HepG2 (cell line): ENCODE measurements around the gene VPS9D1. TPM values are rescaled to one million over a fixed set of nuclear protein-coding genes. Genes with fewer than 3 reads are reported as not detected.
"Not testable (repeated sequence)": the region's sequence is repeated elsewhere in the genome, so short reads cannot be mapped to it uniquely, and the experiment has no call there.

ENCODE experiments used
- ATAC-seq: fragments of 200-7000 bp; cut with Tn5 transposase; 3 replicates; pipeline ENCODE4 v1.9.1; 2020; ENCODE audit warnings: mild to moderate bottlenecking, moderate library complexity
- BruUV-seq: library from RNA; stranded (reverse); fragments of 400-500 nt; replicated peaks from 2 replicates; lab custom pipeline; 2021; lab: Mats Ljungman, UMichigan
- CTCF ChIA-PET: fragments of 300-600 bp; formaldehyde crosslinking; extraction: SDS; loops from one replicate; lab custom pipeline; 2021; ENCODE audit warnings: low total read pairs, inconsistent platforms, low intra/inter-chr PET ratio; lab: Yijun Ruan, JAX
- POLR2A ChIA-PET: fragments of 350-600 bp; sonication (Branson Sonifier 250); formaldehyde crosslinking; loops from one replicate; lab custom pipeline; 2020; ENCODE audit warnings: antibody characterized with exemption, inconsistent platforms; lab: Yijun Ruan, JAX
- DNase-seq: peaks from one replicate; pipeline ENCODE4 v3.0.0-alpha.2; 2015; ENCODE audit warnings: low spot score
- FAIRE-seq: peaks from 3 replicates; lab custom pipeline; 2011; peaks lifted over from hg19 to GRCh38; lab: Jason Lieb, UNC
- H2AFZ ChIP-seq: one replicate; pipeline ENCODE4 v1.6.1; 2011; ENCODE audit warnings: low read length, inconsistent platforms
- H3K27ac ChIP-seq: fragments of 300-600 bp; 3 replicates; pipeline ENCODE4 v1.8.0; 2011; ENCODE audit warnings: mixed run types, mild to moderate bottlenecking, mixed read lengths, low read length, inconsistent platforms; ENCODE audit not compliant: insufficient read depth; ENCODE audit errors: extremely low read length
- H3K27me3 ChIP-seq, 2 experiments: fragments of 200-600 bp in 1 of 2; 2 replicates in 1 of 2; 3 replicates in 1 of 2; pipeline versions ENCODE4 v1.6.0 to v1.8.0; 2011; ENCODE audit warnings: low read length in 2 of 2, mild to moderate bottlenecking in 2 of 2, moderate library complexity in 2 of 2, inconsistent platforms in 1 of 2; ENCODE audit not compliant: insufficient read depth in 2 of 2, control insufficient read depth in 1 of 2
- H3K36me3 ChIP-seq, 2 experiments: fragments of 200-600 bp in 1 of 2; replicated peaks in 1 of 2; 2 replicates in 1 of 2; 3 replicates in 1 of 2; pipeline versions ENCODE4 v1.5.1 to v1.8.0; 2011; ENCODE audit warnings: low read length in 2 of 2, inconsistent platforms in 1 of 2; ENCODE audit not compliant: insufficient read depth in 2 of 2, control insufficient read depth in 1 of 2
- H3K4me1 ChIP-seq: 2 replicates; pipeline ENCODE4 v1.5.1; 2012; ENCODE audit warnings: low read length, inconsistent platforms; ENCODE audit not compliant: insufficient read depth
- H3K4me2 ChIP-seq: 2 replicates; pipeline ENCODE4 v1.6.0; 2011; ENCODE audit warnings: low read depth, low read length, inconsistent platforms
- H3K4me3 ChIP-seq, 3 experiments: fragments of 200-600 bp in 1 of 3; sonication (generic), shearing (Covaris generic) in 1 of 3; replicated peaks in 1 of 3; 2 replicates each; pipeline ENCODE4 v1.5.1; 2011 to 2016; ENCODE audit warnings: low read length in 3 of 3, inconsistent platforms in 2 of 3, low read depth in 2 of 3, mild to moderate bottlenecking in 2 of 3, control low read depth in 1 of 3, mixed read lengths in 1 of 3; ENCODE audit not compliant: insufficient read depth in 1 of 3
- H3K79me2 ChIP-seq: one replicate; pipeline ENCODE4 v1.6.1; 2011; ENCODE audit warnings: low read length, inconsistent platforms; ENCODE audit not compliant: insufficient read depth
- H3K9ac ChIP-seq: 2 replicates; pipeline ENCODE4 v1.6.0; 2011; ENCODE audit warnings: mild to moderate bottlenecking, low read depth, low read length, inconsistent platforms; ENCODE audit not compliant: insufficient read depth
- H3K9me3 ChIP-seq: 2 replicates; pipeline ENCODE4 v1.5.1; 2012; ENCODE audit warnings: mild to moderate bottlenecking, low read length
- H4K20me1 ChIP-seq: 2 replicates; pipeline ENCODE4 v1.6.0; 2011; ENCODE audit warnings: inconsistent platforms, mild to moderate bottlenecking, low read length, moderate library complexity; ENCODE audit not compliant: insufficient read depth
- E2F2 ChIP-seq: sonication (generic); formaldehyde crosslinking; IDR thresholded peaks from 2 replicates; pipeline ENCODE4 v1.4.0; 2020; ENCODE audit warnings: missing genetic modification reagents, borderline replicate concordance
- GLI4 ChIP-seq: sonication (generic); formaldehyde crosslinking; IDR thresholded peaks from 2 replicates; pipeline ENCODE4 v1.5.1; 2020; ENCODE audit warnings: missing genetic modification reagents, mild to moderate bottlenecking, moderate library complexity, borderline replicate concordance
- SNAPC2 ChIP-seq: sonication (generic); formaldehyde crosslinking; IDR thresholded peaks from 2 replicates; pipeline ENCODE4 v1.8.1; 2022; ENCODE audit warnings: mild to moderate bottlenecking, missing genetic modification reagents
- TARDBP ChIP-seq: sonication (generic); formaldehyde crosslinking; IDR thresholded peaks from 2 replicates; pipeline ENCODE4 v1.8.0; 2022; ENCODE audit warnings: mild to moderate bottlenecking, missing genetic modification reagents
- TBX2 ChIP-seq: sonication (generic); formaldehyde crosslinking; IDR thresholded peaks from 2 replicates; pipeline ENCODE4 v1.5.0; 2020; ENCODE audit warnings: missing genetic modification reagents, mild to moderate bottlenecking, borderline replicate concordance
- ZC3H13 ChIP-seq: sonication (generic); formaldehyde crosslinking; IDR thresholded peaks from 2 replicates; pipeline ENCODE4 v1.8.1; 2023; ENCODE audit warnings: mild to moderate bottlenecking, missing genetic modification reagents, moderate library complexity
- ZFP41 ChIP-seq: sonication (generic); formaldehyde crosslinking; IDR thresholded peaks from 2 replicates; pipeline ENCODE4 v1.4.0; 2020; ENCODE audit warnings: mild to moderate bottlenecking, missing genetic modification reagents, borderline replicate concordance
- ZNF510 ChIP-seq: sonication (generic); formaldehyde crosslinking; IDR thresholded peaks from 2 replicates; pipeline ENCODE4 v1.4.0; 2020; ENCODE audit warnings: low read depth, mild to moderate bottlenecking, missing genetic modification reagents
- ZNF550 ChIP-seq: sonication (generic); formaldehyde crosslinking; IDR thresholded peaks from 2 replicates; pipeline ENCODE4 v1.4.0; 2020; ENCODE audit warnings: mild to moderate bottlenecking, missing genetic modification reagents, borderline replicate concordance
- ZNF713 ChIP-seq: sonication (generic); formaldehyde crosslinking; IDR thresholded peaks from 2 replicates; pipeline ENCODE4 v1.4.0; 2020; ENCODE audit warnings: mild to moderate bottlenecking, missing genetic modification reagents
- ZNF761 ChIP-seq: sonication (generic); formaldehyde crosslinking; conservative IDR thresholded peaks from 2 replicates; pipeline ENCODE4 v1.4.0; 2020; ENCODE audit warnings: mild to moderate bottlenecking, missing genetic modification reagents
- ZNF772 ChIP-seq: sonication (generic); formaldehyde crosslinking; IDR thresholded peaks from 2 replicates; pipeline ENCODE4 v1.5.0; 2020; ENCODE audit warnings: mild to moderate bottlenecking, missing genetic modification reagents
- WGBS: methylation state at CpG from one replicate; pipeline ENCODE4 v1.1.6; 2017; ENCODE audit warnings: low lambda C conversion rate; 5-methylcytosine and 5-hydroxymethylcytosine counted together
- in situ Hi-C: cut with HindIII; loops from 2 replicates; pipeline ENCODE4 v1.10.0; 2017; ENCODE audit warnings: low pct_unique_long_range_greater_than_20kb; ENCODE audit not compliant: extremely low pct_ligation_motif_present
- intact Hi-C: fragments of 100-400 bp; cut with micrococcal nuclease; formaldehyde crosslinking; loops from one replicate; pipeline ENCODE4 v1.10.0; 2022; ENCODE audit not compliant: unreplicated experiment
- polyA plus RNA-seq, 8 experiments: library from polyadenylated mRNA; depleted of rRNA in 3 of 8; stranded (reverse) in 7 of 8; unstranded in 1 of 8; fragments of >200 nt; fragmentation: Illumina TruSeq in 4 of 8; extraction: Trizol in 4 of 8; gene quantifications; 2 replicates each; pipeline versions ENCODE4 v1.2.1 to v1.2.3, GENCODE V29; 2011 to 2016; ENCODE audit warnings: low read depth in 4 of 8, missing spikeins in 1 of 8, mixed read lengths in 1 of 8; ENCODE audit not compliant: insufficient read depth in 1 of 8
- total RNA-seq, 5 experiments: library from RNA; depleted of rRNA; stranded (reverse); fragments of >200 nt; fragmentation: Illumina TruSeq; extraction: Trizol; gene quantifications; 2 replicates each; pipeline ENCODE4 v1.2.3, GENCODE V29; 2016; ENCODE audit warnings: low read depth in 1 of 5

The VPS9D1 gene
- total and polyA plus RNA-seq, 2 of the 13 experiments (the other 11 are each of a cell fraction or from before 2014, with no cell fraction given), result 10.1 to 13.2 TPM

GRCh38 chr16:89699629-89700099 lies 21.0 kb downstream of the VPS9D1 start:
- H3K27ac ChIP-seq, result peak overlapping the region; percentile 54
- H3K4me1 ChIP-seq, result peaks cover 50% of the 10 kb centered on the region
- H3K79me2 ChIP-seq, H2AFZ ChIP-seq, FAIRE-seq, H4K20me1 ChIP-seq, H3K9me3 ChIP-seq, BruUV-seq, ATAC-seq, DNase-seq, H3K27me3 ChIP-seq: not testable (repeated sequence)
- in situ Hi-C loops, result loop anchor here (5.0 kb wide), 1 partner anchor 42 kb away; the partner anchor contains the start of genes CHMP1A and SPATA33
- peaks cover 5 to 14% of the 10 kb centered on the region in 2 experiments; a peak in 2 of 5 replicates for H3K36me3 ChIP-seq
- WGBS, result 52% methylated on average over 18 of the region's 18 CpGs
- H3K9ac ChIP-seq, result peak overlapping the region; percentile 51
- peak overlapping the region; percentile 99 for H3K4me2 ChIP-seq
- POLR2A ChIA-PET, result interaction anchor here (0.8 to 3.0 kb wide), 22 partner anchors 7 to 223 kb away, joined by 3 to 32 read pairs (median 6); partner anchors contain the start of genes CDK10, CHMP1A, FANCA and MC1R
- TF ChIP-seq ZNF772 (CRISPR knock-in tag) (peak; percentile 29; the same call in 1 of the 2 replicates), TBX2 (0 out of 2 replicates have a peak, but pooled peaks have one; percentile 49), ZC3H13 (CRISPR knock-in tag) (0 out of 2 replicates have a peak, but pooled peaks have one; percentile 13), ZNF761 (CRISPR knock-in tag) (0 out of 2 replicates have a peak, but pooled peaks have one; percentile 9), ZNF550 (CRISPR knock-in tag) (0 out of 2 replicates have a peak, but pooled peaks have one; percentile 67), SNAPC2 (CRISPR knock-in tag) (peak; percentile 75), E2F2 (0 out of 2 replicates have a peak, but pooled peaks have one; percentile 38), ZNF713 (CRISPR knock-in tag) (0 out of 2 replicates have a peak, but pooled peaks have one; percentile 54), TARDBP (CRISPR knock-in tag) (peak; percentile 59; the same call in 1 of the 2 replicates), ZFP41 (CRISPR knock-in tag) (0 out of 2 replicates have a peak, but pooled peaks have one; percentile 8), GLI4 (CRISPR knock-in tag) (0 out of 2 replicates have a peak, but pooled peaks have one; percentile 24), ZNF510 (CRISPR knock-in tag) (0 out of 2 replicates have a peak, but pooled peaks have one; percentile 4)
- TF ChIP-seq, all 625 proteins: peak for 12; not testable (repeated sequence) for 613
- CTCF ChIA-PET, result interaction anchor here (1.2 kb wide), 1 partner anchor 93 kb away, joined by 4 read pairs; no protein-coding TSS in a partner anchor
- intact Hi-C loops, result loop anchor here (2.0 to 10.0 kb wide), 4 partner anchors 13 to 218 kb away; partner anchors contain the start of genes CDK10, MC1R and SPIRE2
- H3K4me3 ChIP-seq, result peak overlapping the region; percentile 14 to 58 (median 18); a peak in 5 of 6 replicates

DNA sequence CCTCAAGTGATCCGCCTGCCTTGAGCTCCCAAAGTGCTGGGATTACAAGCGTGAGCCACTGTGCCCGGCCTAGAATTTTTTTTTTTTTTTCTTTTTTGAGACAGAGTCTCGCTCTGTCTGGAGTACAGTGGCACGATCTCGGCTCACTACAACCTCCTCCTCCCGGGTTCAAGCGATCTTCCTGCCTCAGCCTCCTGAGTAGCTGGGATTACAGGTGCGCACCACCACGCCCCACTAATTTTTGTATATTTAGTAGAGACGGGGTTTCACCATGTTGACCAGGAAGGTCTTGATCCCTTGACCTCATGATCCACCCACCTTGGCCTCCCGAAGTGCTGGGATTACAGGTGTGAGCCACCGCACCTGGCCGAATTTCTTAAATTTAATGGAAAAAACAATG lies 22.0 kb downstream of the VPS9D1 start:
- ATAC-seq, H2AFZ ChIP-seq, intact Hi-C loops, H3K4me2 ChIP-seq, H3K9me3 ChIP-seq, H3K4me3 ChIP-seq, H3K79me2 ChIP-seq, CTCF ChIA-PET, BruUV-seq, in situ Hi-C loops, H3K27me3 ChIP-seq, H3K27ac ChIP-seq, DNase-seq, H4K20me1 ChIP-seq, H3K9ac ChIP-seq, FAIRE-seq: not testable (repeated sequence)
- POLR2A ChIA-PET, result interaction anchor here (2.4 to 3.0 kb wide), 2 partner anchors 12 to 28 kb away, joined by 8 to 32 read pairs; partner anchors contain the start of gene CDK10
- WGBS, result 95% methylated on average over 14 of the region's 14 CpGs
- peaks cover 5 to 14% of the 10 kb centered on the region in 2 experiments; a peak in 2 of 5 replicates for H3K36me3 ChIP-seq
- peaks cover 59% of the 10 kb centered on the region for H3K4me1 ChIP-seq
